Dedifferentiated amniotic fluid mesenchymal stem cell (primary cell): Measurements from ENCODE around the gene MALRD1.

Experiments used
- DNase-seq: peaks from one replicate; pipeline ENCODE4 v3.0.0-alpha.2; 2016; ENCODE audit errors: extremely low spot score

Gene MALRD1

DNA sequence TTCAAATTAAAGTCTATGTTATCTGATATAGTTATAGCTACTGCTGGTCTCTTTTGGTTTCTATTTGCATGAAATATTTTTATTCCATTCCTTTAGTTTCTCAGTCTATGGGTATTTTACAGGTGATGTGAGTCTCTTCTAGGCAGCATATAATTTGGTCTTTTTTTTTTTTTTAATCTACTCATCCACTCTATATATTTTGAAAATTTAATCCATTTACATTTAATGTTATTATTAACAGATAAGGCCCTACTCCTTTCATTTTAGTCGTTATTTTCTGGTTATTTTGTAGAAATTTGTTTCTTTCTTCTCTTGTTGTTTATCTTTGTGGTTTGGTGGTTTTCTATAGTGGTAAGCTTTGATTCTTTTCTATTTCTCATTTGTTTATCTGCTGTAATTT is 58.8 kb downstream of the MALRD1 start:
- no peak for DNase-seq

DNA sequence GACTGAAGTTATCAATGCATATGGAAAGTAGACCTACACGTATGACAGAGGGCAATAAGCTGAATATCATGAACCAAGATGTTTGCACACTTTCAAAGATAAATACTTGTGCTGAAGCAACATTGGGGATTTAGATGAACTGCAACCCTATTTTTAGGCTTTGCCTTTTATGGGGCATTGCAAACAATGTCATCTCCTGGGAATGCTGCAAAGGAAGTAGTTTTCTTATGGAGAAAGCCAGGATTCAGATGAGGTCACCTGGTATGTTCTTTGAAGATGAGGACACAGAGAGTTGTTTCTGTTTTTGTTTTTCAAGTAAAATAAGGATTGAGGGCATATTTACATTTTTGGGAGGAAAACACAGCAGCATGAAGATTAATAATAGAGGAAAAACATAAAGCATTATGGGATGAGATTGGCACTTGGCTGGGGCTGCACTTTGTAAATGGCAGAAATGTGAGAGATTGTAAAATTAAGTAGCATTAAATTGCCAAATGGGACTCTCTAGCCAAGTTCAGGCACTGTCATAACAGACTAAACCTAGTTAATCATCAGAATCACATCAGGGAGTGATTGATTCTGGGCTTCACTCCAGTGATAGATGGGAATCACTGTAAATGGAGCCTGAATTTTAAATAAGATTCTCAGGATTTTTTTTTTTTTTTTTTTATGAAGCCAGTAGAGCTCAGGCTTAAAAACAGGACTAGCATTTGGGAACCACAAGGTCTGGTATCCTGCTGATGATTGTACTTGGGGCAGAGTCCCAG is 63.1 kb downstream of the MALRD1 start:
- no peak for DNase-seq

DNA sequence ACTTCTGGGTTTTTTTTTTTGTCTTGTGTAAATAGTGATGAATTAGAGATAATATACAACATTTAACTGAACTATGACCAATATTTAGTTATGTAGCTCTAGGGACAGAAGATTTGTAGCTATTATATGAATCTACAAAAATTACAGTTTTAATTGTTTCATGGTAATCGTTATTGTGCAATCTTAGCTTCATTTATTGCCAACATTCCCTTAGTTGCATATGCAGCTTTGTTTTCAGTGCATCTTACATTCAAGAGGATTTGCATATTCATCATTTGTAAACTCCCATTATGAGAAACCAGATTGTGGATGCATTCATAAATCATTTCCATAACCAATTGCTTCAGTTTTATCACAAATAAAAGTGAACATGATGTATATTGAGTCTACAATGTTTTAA is 68.8 kb downstream of the MALRD1 start:
- no peak for DNase-seq

DNA sequence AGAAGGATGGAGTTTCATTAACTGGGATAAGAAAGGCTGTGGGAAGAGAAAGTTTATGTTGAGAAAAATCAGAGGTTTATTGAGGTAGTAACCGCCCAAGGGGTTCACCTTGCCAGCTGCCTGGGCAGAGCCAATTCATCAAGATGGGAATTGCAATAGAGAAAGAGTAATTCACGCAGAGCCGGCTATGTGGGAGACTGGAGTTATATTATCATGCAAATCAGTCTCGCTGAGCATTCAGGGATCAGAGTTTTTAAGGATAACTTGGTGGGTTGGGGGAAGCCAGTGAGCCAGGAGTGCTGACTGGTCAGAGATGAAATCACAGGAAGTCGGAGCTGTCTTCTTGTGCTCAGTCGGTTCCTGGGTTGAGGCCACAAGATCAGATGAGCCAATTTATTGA is 70.6 kb downstream of the MALRD1 start:
- DNase-seq = no peak

DNA sequence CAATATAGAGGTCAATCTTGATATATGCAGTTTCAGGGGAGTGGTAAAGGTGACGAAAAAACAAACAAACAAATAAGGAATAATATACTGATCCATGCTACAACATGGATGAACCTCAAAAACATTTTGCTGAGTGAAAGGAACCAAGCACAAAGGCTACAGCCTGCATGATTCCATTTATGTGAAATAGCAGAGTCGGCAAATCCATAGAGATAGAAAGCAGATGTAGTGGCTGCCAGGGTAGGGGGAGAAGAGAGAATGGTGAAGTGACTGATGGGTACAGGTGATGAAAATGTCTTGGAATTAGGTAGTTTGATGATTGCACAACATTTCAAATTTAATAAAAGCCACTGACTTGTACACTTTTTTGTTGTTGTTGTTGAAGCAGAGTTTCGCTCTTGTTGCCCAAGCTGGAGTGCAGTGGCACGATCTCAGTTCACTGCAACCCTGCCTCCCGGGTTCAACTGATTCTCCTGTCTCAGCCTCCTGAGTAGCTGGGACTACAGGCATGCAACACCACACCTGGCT is 71.8 kb downstream of the MALRD1 start:
- DNase-seq = no peak

DNA sequence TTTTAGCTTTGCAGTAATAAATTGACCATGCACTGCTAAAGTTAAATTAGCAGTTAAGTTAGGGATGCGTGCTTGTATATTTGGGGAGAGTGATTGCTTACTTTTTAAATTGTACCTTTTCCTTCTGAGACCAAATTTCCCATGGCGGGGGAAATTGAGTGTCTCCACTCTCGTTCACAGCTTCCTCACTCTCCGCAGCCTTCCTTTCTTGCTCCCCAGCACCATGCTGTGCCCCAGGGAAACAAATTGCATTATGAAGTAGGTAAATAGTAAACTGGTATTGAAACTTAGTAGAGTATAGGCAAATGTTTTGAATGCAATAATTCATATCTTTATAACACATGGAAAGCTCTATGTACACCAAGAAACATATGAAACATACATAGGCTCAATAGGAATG is 85.4 kb downstream of the MALRD1 start:
- DNase-seq = no peak

DNA sequence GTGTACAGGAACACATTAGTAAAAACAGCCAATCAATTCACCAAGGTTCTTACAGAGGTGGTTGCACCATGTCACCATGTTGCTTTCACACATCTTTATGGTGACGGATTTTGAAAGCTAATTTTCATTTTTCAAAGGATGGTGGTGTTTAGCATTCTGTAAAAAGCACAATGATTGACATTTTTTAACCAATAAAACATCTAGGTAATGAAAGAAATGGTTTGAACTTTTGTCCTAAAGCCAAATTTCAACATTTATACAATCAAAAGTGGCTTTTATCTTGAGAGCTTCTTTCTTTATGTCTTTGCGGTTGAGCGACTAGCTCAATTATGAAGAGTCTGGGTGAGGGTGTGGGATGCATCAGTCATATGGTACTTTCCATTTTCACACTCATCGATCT is 94.4 kb downstream of the MALRD1 start:
- DNase-seq = no peak

DNA sequence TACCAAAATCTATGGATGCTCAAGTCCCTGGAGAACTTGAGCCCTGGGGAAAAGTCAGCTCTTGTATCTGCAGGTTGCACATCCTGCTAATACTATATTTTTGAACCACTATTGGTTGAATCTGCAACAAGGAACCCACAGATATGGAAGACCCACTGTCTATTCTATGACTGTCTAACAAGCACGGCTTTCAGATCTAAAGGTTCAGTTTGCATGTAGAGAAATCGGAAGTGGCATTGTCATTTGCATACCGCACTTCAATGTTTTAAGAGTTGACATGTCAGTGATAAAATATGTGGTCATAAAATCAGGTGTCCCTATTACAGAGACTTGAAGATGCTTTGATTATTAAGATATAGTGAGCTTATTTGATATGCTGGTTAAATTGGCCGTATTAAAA is 95.6 kb downstream of the MALRD1 start:
- no peak for DNase-seq

DNA sequence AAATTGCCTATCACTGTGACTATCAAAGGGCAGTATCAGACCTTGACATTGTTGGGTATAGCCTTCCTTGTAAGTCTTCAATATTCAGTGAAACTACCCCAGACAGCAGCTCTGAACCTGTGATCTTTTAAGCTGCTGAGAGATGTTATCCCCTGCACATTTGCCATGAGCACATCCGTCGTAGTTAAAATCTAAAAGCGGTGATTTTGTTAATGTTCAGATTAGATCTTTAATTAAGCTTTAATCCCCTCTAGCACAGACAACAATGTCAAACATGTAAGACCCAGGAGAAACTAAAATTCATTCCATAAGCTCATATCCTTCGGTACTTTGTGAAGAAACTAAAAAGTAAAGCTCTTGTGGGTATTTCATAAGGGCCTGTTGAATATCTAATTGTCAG is 105.8 kb downstream of the MALRD1 start:
- DNase-seq = no peak

DNA sequence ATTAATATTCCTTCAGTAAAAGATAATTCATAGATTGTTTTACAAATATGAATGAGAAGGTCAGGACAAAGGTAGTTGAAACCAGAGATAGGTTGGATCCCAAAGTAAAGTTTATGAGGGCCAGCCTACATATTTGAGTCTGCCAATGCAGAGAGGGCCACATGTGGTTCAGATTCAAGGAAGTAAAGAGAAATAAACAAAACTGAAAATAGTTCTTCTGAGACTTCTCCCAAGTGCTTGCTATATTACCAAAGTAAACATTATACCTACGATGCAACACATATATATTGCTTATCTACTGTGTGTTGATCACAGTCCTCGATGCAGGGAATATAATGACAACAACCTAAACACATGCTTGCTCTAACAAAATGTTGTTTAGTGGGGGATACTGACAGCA is 109.8 kb downstream of the MALRD1 start:
- no peak for DNase-seq

DNA sequence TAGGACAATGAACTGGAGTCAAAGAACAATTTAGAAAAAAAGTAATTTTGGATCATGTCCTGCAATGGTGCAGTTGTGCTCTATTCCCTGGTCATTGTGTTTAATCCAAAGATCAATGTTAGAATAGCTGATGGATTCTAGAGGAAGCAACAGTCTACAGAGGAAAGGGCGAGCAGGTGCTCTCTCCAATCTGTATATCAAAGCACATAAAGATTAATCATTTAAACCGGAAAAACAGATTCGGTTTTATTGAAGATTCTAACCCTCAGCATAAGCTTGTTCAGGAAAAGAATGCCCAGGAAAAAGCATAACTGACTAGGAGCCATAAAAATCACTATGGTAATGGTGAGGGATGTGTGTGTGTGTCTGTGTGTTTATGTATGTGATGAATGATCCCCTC is 110.3 kb downstream of the MALRD1 start:
- DNase-seq = no peak

DNA sequence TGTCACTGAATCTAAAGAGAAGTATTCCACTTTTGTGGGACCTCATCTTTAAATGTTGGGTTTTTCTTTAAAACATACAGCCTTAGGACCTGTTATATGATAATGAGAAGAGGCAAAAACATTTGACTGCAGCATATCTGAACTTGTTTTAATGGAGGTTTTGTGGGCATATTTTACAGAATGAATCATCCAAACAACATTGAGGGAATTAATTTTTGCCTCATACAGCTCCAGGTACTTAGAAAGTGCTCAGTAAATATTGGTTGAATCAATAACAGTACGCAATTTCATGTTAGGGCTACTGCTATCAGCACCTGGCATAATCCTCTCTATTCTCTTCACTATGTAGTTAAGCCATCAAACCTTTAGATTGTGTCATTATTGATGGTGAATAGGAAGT is 115.9 kb downstream of the MALRD1 start:
- no peak for DNase-seq

DNA sequence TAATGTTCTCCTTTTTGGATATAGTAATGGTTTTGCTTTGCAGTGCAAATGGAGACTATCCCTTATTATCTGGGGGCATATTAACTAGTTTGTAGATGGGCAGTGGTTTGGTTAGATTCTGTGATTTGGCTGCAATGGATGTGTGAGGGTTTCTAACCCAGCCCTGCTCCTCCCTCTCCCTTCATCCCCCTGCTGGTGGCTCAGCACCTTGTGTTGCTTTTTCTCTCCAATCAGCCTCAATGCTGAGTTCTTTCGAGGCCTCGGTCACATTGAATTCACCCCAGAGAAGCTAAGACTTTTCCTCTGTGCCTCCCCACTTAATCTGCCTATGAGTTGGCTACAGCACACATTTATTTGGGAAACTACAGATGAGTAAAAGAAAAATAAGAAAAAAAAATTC is 120.0 kb downstream of the MALRD1 start:
- DNase-seq = no peak

DNA sequence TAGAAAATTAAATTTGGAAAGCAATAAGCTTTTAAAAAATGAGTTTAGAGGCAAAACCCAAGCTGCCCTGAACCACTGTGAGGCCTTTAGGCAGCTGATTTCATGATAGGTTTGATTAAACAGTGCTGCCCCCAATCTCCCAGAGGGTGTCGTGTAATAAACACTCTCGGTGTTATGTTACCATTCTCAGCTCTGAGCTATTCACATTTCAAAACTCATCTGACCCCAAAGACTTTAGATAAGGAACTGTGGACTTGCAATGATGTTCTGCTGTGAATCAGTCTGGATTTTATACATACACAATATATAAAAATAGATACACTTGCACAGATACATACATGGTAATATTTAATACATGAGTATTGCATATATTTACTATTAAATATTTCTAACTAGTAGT is 120.4 kb downstream of the MALRD1 start:
- DNase-seq = no peak

DNA sequence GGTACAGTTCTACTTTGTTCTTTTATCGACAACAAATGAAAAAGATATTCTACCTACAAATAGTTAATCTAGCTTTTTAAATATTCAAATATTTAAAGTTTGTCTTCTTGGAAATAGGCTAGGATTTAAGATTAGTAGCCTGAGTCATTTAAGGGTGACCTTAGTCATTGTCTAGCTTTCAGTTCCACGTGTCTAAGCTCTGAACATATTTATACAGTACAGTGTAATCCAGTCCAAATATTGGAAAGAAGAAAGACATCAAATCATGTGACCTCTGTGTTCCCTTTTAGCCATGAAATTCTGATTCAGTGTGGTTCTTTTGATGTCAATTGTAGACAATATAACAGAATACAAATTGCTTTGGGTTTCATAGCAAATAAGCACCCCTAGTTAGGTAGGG is 121.1 kb downstream of the MALRD1 start:
- DNase-seq = no peak

DNA sequence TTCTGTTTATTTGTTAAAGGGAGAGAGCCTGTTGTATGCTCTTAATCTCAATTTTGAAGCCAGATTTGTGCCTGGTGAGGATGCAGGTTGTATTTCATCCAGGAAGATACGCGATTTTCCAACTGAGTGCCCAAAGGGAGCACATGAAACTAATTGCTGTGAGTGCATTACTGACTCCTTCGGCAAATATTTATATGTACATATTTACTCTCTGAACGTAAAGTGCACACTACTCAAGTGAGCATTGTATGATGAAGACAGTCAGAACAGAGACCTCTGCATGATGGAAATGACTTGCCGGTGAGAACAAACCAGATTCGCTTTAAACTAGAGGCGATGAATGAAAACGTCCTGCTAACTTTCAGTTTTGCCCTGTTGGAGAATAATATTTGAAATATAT is 130.1 kb downstream of the MALRD1 start:
- DNase-seq = no peak

DNA sequence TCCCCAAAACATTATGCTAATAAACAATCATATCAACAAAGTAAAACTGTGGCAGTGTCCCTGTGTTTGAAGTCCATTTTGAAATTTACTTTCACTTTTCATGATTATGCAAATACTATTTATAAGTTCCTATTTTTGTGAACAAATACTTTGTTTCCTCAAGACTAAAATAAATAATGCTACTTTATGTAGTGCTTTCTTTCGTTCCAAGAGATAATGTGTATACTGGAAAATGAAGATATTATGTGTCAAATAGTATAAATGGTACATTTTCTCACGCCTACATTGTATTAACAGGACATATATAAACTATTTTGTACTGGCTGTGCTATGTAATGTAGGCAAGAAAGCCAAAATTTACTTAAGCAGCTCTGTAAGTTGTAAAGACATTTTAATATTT is 136.3 kb downstream of the MALRD1 start:
- no peak for DNase-seq

DNA sequence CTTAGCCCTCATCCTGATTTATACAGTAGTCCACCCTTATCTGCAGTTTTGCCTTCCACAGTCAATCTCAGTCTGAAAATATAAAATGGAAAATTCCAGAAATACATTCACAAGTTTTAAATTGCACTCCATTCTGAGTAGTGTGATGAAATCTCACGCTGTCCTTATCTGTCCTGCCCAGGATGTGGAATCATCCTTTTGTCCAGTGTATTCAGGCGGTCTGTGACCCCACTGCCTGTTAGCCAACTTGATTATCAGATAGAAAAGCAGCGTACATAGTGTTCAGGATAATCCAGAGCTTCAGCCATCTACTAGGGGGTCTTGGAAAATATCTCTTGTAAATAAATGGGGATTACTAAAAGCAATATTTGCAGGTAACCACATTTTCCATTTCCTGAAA is 146.3 kb downstream of the MALRD1 start:
- DNase-seq = no peak

DNA sequence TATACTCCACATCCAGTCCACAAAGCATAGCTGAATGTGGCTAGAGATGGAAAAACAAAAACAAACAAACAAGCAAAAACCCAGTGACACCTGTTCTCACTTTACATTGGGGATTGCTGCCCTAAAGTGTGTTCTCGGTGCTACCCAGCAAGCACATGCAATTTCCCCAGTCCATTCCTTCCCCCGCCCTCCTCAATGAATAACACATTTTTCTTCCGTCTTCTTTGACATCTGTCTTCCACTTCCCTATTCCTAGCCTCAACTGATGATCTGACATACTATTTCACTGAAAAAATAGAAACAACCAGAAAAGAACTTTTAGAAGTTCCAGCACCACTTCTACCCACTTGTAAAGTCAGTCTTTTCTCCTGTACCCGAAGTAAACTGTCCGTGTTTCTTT is 147.1 kb downstream of the MALRD1 start:
- no peak for DNase-seq

DNA sequence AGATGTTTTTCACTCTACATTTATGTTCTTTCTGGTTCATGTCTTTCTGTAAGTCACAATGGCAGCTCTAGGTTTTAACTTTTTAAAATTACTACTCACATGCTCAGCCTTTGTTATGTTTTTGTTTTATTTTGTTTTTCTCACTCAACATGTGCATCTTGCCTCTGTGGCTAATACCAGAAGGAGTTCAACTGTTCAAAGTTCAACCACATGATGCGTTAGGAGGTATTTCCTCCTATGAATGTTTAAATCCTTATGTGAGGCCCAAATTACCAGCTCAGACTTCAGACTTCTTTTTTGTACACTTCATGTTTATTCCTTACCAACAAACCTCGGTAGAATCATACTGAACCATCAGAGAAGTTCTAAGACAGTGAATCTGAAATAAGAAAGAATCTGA is 151.6 kb downstream of the MALRD1 start:
- DNase-seq = no peak

DNA sequence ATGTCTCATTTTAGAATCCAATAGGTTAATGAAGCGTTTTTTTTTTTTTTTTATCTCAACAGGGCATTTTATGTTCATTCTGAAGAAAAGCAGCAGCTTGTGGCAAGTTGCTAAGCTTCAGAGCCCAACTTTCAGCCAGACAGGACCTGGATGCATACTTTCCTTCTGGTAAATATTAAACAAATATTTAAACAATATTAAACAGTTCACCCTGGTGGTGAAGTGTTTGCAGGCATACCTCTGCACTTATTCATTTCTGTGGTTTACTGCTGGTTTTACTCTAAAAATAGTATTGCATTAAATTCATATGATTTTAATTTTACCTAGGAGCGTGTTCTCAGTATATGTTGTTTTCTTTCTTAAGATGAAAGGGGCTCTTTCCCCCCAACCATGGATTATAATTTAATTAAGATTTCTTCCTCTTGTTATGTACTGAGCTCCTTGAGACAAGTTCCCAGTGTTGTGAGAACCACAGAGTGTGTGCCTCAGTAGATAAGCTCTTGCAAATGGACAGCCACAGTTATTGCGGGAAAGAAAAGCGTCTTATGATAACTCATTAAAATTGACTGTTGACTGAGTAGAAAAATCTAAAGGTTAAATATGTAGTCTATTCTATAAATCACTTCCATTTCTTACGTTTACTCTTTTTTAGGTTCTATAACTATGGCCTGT is 155.8 kb downstream of the MALRD1 start:
- no peak for DNase-seq

DNA sequence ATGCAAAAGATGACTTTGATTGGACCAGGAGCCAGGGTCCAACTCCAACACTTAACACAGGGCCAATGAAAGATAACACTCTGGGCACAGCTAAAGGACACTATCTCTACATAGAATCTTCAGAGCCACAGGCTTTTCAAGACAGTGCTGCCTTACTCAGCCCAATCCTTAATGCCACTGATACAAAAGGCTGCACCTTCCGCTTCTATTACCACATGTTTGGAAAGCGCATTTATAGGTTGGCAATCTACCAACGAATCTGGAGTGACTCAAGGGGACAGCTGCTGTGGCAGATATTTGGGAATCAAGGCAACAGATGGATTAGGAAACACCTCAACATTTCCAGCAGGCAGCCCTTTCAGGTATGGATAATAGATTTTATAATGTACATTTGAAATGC is 160.7 kb downstream of the MALRD1 start:
- no peak for DNase-seq

DNA sequence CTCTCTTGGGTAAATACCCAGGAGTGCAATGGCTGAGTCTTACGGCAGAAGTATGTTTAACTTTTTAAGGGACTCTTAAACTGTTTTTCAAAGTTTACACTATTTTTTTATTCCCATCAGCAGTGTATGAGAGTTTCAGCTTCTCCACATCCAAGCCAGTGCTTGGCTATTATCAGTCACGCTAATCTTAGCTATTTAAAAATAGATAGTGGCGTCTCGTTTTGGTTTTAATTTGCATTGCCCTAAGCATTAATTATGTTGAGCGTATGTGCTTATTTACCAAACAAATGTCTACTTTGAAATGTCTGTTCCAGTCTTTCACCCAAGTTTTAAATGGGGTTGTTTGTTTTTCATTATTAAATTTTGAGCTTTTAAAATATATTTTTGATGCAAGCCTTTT is 164.0 kb downstream of the MALRD1 start:
- DNase-seq = no peak

DNA sequence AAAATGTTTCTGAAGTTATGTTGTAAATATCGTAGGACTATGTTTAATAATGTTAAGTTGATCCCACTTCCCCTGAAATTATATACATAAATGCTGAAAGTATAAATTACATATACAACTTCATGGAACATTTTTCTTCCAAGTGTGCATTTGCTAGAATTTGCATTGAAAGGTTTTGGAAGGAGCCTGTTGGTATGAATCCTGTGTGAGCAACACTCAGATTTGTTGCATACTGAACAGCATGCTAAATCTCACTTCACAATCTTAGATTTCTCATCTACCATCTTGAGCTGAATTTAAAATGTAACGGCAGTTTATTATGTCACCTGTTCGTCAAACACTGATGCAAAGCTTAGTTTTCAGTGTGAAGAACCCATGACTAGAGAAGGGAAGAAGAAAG is 172.6 kb downstream of the MALRD1 start:
- no peak for DNase-seq
